ENCODE measurements around the gene HDAC11. TPM values are rescaled to one million over a fixed set of nuclear protein-coding genes. Genes with fewer than 3 reads are reported as not detected.

The HDAC11 gene
- total and polyA plus RNA-seq, 2 of the 13 experiments (the other 11 are each of a cell fraction or from before 2014, with no cell fraction given), result 13.7 to 33.1 TPM

GRCh38 chr3:13475871-13476590 lies 4.1 kb upstream of the HDAC11 start (continued):
- TF ChIP-seq ZNF17 (CRISPR knock-in tag; IDR thresholded peaks at IDR 0.05) (no peak), NAIF1 (CRISPR knock-in tag; IDR thresholded peaks at IDR 0.05; ENCODE audit: borderline replicate concordance) (no peak), NCOA1 (CRISPR knock-in tag; IDR thresholded peaks at IDR 0.05) (no peak), SATB2 (CRISPR knock-in tag; IDR thresholded peaks at IDR 0.05) (no peak), NBN (conservative IDR thresholded peaks at IDR 0.05) (no peak), U2AF2 (IDR thresholded peaks at IDR 0.05; ENCODE audit: low read depth, low read length) (no peak), FOXO1 (CRISPR knock-in tag; IDR thresholded peaks at IDR 0.05) (peak; percentile 98), ZNF841 (CRISPR knock-in tag; IDR thresholded peaks at IDR 0.05; ENCODE audit: borderline replicate concordance) (no peak), ELF3 (CRISPR knock-in tag; IDR thresholded peaks at IDR 0.05) (peak; percentile 79), TBX2 (CRISPR knock-in tag; IDR thresholded peaks at IDR 0.05; ENCODE audit: borderline replicate concordance) (0 out of 2 replicates have a peak, but pooled peaks have one; percentile 58), TAF1 (CRISPR knock-in tag; IDR thresholded peaks at IDR 0.05) (no peak), REST (IDR thresholded peaks at IDR 0.05; ENCODE audit: borderline replicate concordance in 1 of 2, low read depth in 1 of 2, low read length in 2 of 2) (no peak), MIER2 (CRISPR knock-in tag; IDR thresholded peaks at IDR 0.05) (peak; percentile 73), ATF7-NPFF (CRISPR knock-in tag; IDR thresholded peaks at IDR 0.05; ENCODE audit: low read depth) (peak; percentile 52; the same call in 1 of the 2 replicates), ZNF605 (CRISPR knock-in tag; IDR thresholded peaks at IDR 0.05) (no peak), FOXP4 (CRISPR knock-in tag; IDR thresholded peaks at IDR 0.05) (peak; percentile 95), FOSL2 (CRISPR knock-in tag; IDR thresholded peaks at IDR 0.05) (peak; percentile 79), ZNF121 (CRISPR knock-in tag; IDR thresholded peaks at IDR 0.05) (no peak), HNF4A (CRISPR knock-in tag; IDR thresholded peaks at IDR 0.05) (peak; percentile 56; the same call in 1 of the 2 replicates), THAP8 (CRISPR knock-in tag; IDR thresholded peaks at IDR 0.05; ENCODE audit: borderline replicate concordance) (no peak), MED8 (CRISPR knock-in tag; IDR thresholded peaks at IDR 0.05; ENCODE audit: insufficient replicate concordance) (no peak), GATAD1 (CRISPR knock-in tag; IDR thresholded peaks at IDR 0.05) (no peak), ZNF710 (CRISPR knock-in tag; IDR thresholded peaks at IDR 0.05; ENCODE audit: borderline replicate concordance) (no peak)

Data from HepG2 (cell line).